ENCODE results near the gene FOXP1. TPM values are rescaled to one million over a fixed set of nuclear protein-coding genes. Genes with fewer than 3 reads are reported as not detected.
A peak's percentile ranks its signal among the peaks of the same experiment; 100 is the strongest.

The FOXP1 gene
- total and polyA plus RNA-seq, 2 of the 13 experiments (the other 11 are each of a cell fraction or from before 2014, with no cell fraction given): 40.4 to 59.0 TPM

DNA sequence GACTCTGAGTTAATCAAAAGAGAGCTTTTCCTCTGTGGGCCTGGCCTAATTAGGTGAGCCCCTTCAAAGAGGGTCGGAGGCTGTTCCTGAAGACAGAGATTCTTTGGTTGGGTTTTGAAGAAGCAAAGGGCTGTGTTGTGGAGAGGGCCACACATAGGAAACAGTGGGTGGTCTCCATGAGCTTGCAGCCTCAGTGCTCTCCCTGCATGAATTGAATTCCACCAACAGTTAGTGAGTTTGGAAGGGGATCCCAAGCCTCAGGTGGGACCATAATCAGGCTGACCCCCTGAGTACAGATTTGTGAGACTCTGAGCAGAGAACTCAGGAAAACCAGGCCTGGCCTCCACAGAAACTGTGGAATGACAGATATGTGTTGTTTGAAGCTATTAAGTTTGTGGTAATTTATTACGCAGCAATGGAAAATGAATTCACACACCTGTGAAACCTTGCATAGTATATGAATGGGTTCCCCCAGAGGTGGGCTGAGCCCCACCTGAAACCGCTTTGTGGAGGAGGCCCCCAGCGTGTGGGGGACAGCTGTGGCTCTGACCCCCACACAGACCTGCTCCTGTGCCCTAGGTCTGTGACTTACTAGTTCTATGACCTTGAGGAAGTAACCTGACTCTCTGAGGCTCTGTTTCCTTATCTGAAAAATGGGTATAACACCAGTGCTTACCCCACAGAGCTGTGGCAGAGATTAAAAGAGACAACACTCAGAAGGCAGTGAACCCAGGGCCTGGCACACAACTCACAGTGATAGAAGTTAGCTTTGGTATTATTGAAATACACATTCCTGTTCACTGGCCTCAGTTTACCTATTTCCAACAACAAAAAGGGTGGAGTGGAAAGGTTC is 431.3 kb downstream of the FOXP1 start:
- peak overlapping the region; percentile 1; the same call in 1 of the 2 replicates for H3K9ac ChIP-seq (ENCODE audit: insufficient read depth, low read depth, low read length)
- peak overlapping the region in 1 of 3 experiments; percentile 4; a peak in 1 of 6 replicates for H3K4me3 ChIP-seq (replicated peaks in 1 of 3; ENCODE audit: insufficient read depth in 1 of 3, low read depth in 2 of 3, low read length in 3 of 3)
- no peaks in the 10 kb centered on the region for H3K36me3 ChIP-seq (replicated peaks in 1 of 2; ENCODE audit: control insufficient read depth in 1 of 2, insufficient read depth in 2 of 2, low read length in 2 of 2)
- no peaks in the 10 kb centered on the region for H3K9me3 ChIP-seq (ENCODE audit: low read length)
- H3K27me3 ChIP-seq (ENCODE audit: control insufficient read depth in 1 of 2, insufficient read depth in 2 of 2, low read length in 2 of 2): no peaks in the 10 kb centered on the region
- no peaks in the 10 kb centered on the region for H4K20me1 ChIP-seq (ENCODE audit: insufficient read depth, low read length)
- peaks cover 70% of the 10 kb centered on the region for H3K4me1 ChIP-seq (ENCODE audit: insufficient read depth, low read length)
- H3K79me2 ChIP-seq (ENCODE audit: insufficient read depth, low read length): no peaks in the 10 kb centered on the region
- BruUV-seq (replicated peaks): no TSS peak
- DNase-seq (ENCODE audit: low spot score) (no peak), ATAC-seq (peak; percentile 6; the same call in 1 of the 3 replicates), FAIRE-seq (no peak)
- peak overlapping the region; percentile 66 for H3K27ac ChIP-seq (ENCODE audit: extremely low read length, insufficient read depth, low read length)
- CTCF ChIA-PET (ENCODE audit: low intra/inter-chr PET ratio, low total read pairs): no interaction called here
- in situ Hi-C loops (cut with HindIII; ENCODE audit: extremely low pct_ligation_motif_present, low pct_unique_long_range_greater_than_20kb): loop anchor here (5.0 kb wide), 1 partner anchor 55 kb away; no protein-coding TSS in a partner anchor
- POLR2A ChIA-PET: interaction anchor here (0.6 to 3.3 kb wide), 12 partner anchors 9 to 153 kb away, joined by 3 to 21 read pairs (median 4); no protein-coding TSS in a partner anchor
- peak overlapping the region; percentile 66 for H3K4me2 ChIP-seq (ENCODE audit: low read depth, low read length)
- intact Hi-C loops (cut with micrococcal nuclease; ENCODE audit: unreplicated experiment): loop anchor here (5.0 to 10.0 kb wide), 3 partner anchors 87 to 625 kb away; no protein-coding TSS in a partner anchor
- no peak overlapping the region for H2AFZ ChIP-seq (ENCODE audit: low read length)
- 75% methylated on average over 4 of the region's 4 CpGs for WGBS (ENCODE audit: low lambda C conversion rate)
- peak; percentile 57; the same call in 1 of the 2 replicates for TF ChIP-seq SSRP1 (CRISPR knock-in tag; IDR thresholded peaks at IDR 0.05)
- 0 out of 2 replicates have a peak, but pooled peaks have one; percentile 4 for TF ChIP-seq ZNF556 (CRISPR knock-in tag; IDR thresholded peaks at IDR 0.05; ENCODE audit: borderline replicate concordance)
- TF ChIP-seq TIGD3 (CRISPR knock-in tag; IDR thresholded peaks at IDR 0.05; ENCODE audit: borderline replicate concordance): peak; percentile 23; the same call in 1 of the 2 replicates
- TF ChIP-seq ZNF3 (CRISPR knock-in tag; IDR thresholded peaks at IDR 0.05): no peak
- TF ChIP-seq ZNF18 (CRISPR knock-in tag; IDR thresholded peaks at IDR 0.05; ENCODE audit: insufficient replicate concordance): no peak
- TF ChIP-seq, protein P1, sequence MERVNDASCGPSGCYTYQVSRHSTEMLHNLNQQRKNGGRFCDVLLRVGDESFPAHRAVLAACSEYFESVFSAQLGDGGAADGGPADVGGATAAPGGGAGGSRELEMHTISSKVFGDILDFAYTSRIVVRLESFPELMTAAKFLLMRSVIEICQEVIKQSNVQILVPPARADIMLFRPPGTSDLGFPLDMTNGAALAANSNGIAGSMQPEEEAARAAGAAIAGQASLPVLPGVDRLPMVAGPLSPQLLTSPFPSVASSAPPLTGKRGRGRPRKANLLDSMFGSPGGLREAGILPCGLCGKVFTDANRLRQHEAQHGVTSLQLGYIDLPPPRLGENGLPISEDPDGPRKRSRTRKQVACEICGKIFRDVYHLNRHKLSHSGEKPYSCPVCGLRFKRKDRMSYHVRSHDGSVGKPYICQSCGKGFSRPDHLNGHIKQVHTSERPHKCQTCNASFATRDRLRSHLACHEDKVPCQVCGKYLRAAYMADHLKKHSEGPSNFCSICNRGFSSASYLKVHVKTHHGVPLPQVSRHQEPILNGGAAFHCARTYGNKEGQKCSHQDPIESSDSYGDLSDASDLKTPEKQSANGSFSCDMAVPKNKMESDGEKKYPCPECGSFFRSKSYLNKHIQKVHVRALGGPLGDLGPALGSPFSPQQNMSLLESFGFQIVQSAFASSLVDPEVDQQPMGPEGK (CRISPR knock-in tag; IDR thresholded peaks at IDR 0.05): 0 out of 2 replicates have a peak, but pooled peaks have one; percentile 20
- TF ChIP-seq, protein P2, sequence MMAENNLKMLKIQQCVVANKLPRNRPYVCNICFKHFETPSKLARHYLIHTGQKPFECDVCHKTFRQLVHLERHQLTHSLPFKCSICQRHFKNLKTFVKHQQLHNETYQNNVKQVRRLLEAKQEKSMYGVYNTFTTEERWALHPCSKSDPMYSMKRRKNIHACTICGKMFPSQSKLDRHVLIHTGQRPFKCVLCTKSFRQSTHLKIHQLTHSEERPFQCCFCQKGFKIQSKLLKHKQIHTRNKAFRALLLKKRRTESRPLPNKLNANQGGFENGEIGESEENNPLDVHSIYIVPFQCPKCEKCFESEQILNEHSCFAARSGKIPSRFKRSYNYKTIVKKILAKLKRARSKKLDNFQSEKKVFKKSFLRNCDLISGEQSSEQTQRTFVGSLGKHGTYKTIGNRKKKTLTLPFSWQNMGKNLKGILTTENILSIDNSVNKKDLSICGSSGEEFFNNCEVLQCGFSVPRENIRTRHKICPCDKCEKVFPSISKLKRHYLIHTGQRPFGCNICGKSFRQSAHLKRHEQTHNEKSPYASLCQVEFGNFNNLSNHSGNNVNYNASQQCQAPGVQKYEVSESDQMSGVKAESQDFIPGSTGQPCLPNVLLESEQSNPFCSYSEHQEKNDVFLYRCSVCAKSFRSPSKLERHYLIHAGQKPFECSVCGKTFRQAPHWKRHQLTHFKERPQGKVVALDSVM (CRISPR knock-in tag; IDR thresholded peaks at IDR 0.05): no peak
- no peak for TF ChIP-seq RELA (CRISPR knock-in tag; IDR thresholded peaks at IDR 0.05)
- TF ChIP-seq ZNF317 (CRISPR knock-in tag; IDR thresholded peaks at IDR 0.05): no peak; the same call in 1 of the 2 replicates
- TF ChIP-seq AKAP8 (CRISPR knock-in tag; IDR thresholded peaks at IDR 0.05): no peak
- TF ChIP-seq KDM1A (CRISPR knock-in tag; IDR thresholded peaks at IDR 0.05): peak; percentile 84
- peak; percentile 98 for TF ChIP-seq ZNF629 (CRISPR knock-in tag; conservative IDR thresholded peaks at IDR 0.05)
- no peak for TF ChIP-seq FOXJ3 (CRISPR knock-in tag; IDR thresholded peaks at IDR 0.05; ENCODE audit: borderline replicate concordance)
